Esophagus squamous epithelium (tissue), 4 donors: ENCODE results near the gene B3GALNT2.

Experiments
- POLR2A ChIP-seq, 4 donors: fragments of 450-650 bp; IDR thresholded peaks; one replicate each; pipeline ENCODE4 v1.6.1; 2017; ENCODE audit warnings: antibody characterized with exemption in 4 of 4, mild to moderate bottlenecking in 4 of 4, moderate library complexity in 3 of 4
- TF ChIP-seq, protein P1 (sequence below), 6 experiments: fragments of 450-650 bp in 4 of 6; fragments of 200-600 bp in 2 of 6; sonication (generic) in 2 of 6; IDR thresholded peaks; one replicate each; pipeline ENCODE4 v1.5.1; 2016 to 2019; ENCODE audit warnings: antibody characterized with exemption in 6 of 6, mild to moderate bottlenecking in 4 of 6, moderate library complexity in 4 of 6

DNA sequence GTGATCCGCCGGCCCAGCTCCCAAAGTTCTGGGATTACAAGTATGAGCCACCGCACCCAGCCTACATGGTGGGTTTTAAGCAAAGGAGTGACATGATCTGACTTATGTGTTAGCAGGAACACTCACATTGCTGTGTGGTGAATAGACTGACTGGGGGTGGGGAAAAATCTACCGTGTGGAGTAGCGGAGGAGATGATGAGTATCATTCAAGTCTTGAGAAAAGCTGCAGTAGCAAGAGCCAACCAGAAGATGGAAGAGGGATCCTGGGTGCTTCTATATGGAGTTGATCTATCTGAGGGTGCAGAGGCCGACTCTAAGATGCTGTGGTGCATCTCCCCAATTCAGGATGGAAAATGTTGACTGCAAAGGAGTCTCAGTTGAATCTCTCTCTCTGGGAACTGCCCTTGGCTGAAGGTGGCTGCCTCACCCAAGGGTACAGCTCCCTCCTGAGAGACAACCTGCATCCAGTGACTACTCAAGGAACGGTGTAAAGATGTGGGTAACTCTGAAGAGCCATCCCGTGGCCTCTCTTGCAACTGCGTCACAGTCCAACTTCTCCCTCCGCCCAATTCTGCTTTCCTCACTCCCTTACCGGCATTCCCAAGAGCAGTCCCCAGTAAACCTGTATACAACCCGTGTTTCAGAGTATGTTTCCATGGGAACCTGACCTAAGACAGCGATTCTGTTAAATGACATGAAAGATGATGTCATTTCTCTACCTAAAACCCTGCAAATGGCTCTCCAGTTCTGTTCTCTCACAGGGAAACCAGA, 7.4 kb upstream of the B3GALNT2 start:
- TF ChIP-seq, protein P1, sequence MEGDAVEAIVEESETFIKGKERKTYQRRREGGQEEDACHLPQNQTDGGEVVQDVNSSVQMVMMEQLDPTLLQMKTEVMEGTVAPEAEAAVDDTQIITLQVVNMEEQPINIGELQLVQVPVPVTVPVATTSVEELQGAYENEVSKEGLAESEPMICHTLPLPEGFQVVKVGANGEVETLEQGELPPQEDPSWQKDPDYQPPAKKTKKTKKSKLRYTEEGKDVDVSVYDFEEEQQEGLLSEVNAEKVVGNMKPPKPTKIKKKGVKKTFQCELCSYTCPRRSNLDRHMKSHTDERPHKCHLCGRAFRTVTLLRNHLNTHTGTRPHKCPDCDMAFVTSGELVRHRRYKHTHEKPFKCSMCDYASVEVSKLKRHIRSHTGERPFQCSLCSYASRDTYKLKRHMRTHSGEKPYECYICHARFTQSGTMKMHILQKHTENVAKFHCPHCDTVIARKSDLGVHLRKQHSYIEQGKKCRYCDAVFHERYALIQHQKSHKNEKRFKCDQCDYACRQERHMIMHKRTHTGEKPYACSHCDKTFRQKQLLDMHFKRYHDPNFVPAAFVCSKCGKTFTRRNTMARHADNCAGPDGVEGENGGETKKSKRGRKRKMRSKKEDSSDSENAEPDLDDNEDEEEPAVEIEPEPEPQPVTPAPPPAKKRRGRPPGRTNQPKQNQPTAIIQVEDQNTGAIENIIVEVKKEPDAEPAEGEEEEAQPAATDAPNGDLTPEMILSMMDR (IDR thresholded peaks at IDR 0.05): no peak
- no peak for TF ChIP-seq POLR2A (IDR thresholded peaks at IDR 0.05)
